Stimulated activated CD8-positive, alpha-beta memory T cell treated with anti-CD3 and anti-CD28 coated beads, Interleukin-7, amount 100 ng/mL, for 4 hours (primary cell): ENCODE results near the gene MRPL23.

Experiments
- DNase-seq, 2 donors: peaks; one replicate each; pipeline ENCODE4 v3.0.0-alpha.2; 2020; ENCODE audit warnings: low read depth in 2 of 2

The MRPL23 gene

GRCh38 chr11:1953489-1954266 lies 6.5 kb downstream of the MRPL23 start:
- no peak for DNase-seq

- DNase-seq, result no peak
Observed at GRCh38 chr11:1958367-1958766, 11.2 kb downstream of the MRPL23 start.

GRCh38 chr11:1959786-1960185 lies 12.7 kb downstream of the MRPL23 start:
- DNase-seq, result no peak

- no peak for DNase-seq
Observed at GRCh38 chr11:1963864-1964263, 16.7 kb downstream of the MRPL23 start.

GRCh38 chr11:1964348-1964747 lies 17.2 kb downstream of the MRPL23 start:
- DNase-seq, result no peak

- DNase-seq, result no peak
Observed at GRCh38 chr11:1964955-1965354, 17.8 kb downstream of the MRPL23 start.

- no peak for DNase-seq
Observed at GRCh38 chr11:1966531-1966930, 19.4 kb downstream of the MRPL23 start.

- DNase-seq, result no peak
Observed at GRCh38 chr11:1967641-1968225, 20.6 kb downstream of the MRPL23 start.

- DNase-seq, result no peak
Observed at GRCh38 chr11:1968454-1969002, 21.4 kb downstream of the MRPL23 start.

- DNase-seq, result no peak
Observed at GRCh38 chr11:1969035-1969434, 21.9 kb downstream of the MRPL23 start.

- no peak for DNase-seq
Observed at GRCh38 chr11:1969776-1970175, 22.6 kb downstream of the MRPL23 start.

- DNase-seq, result no peak
Observed at GRCh38 chr11:1970956-1971355, 23.8 kb downstream of the MRPL23 start.

GRCh38 chr11:1975185-1975584 lies 28.1 kb downstream of the MRPL23 start:
- DNase-seq, result no peak

GRCh38 chr11:1978720-1979473 lies 31.8 kb downstream of the MRPL23 start:
- no peak for DNase-seq

- no peak for DNase-seq
Observed at GRCh38 chr11:1979607-1980006, 32.5 kb downstream of the MRPL23 start.

- no peak for DNase-seq
Observed at GRCh38 chr11:1982873-1983600, 35.9 kb downstream of the MRPL23 start.

GRCh38 chr11:1983601-1983961 lies 36.4 kb downstream of the MRPL23 start:
- DNase-seq, result no peak

GRCh38 chr11:1987024-1987423 lies 39.9 kb downstream of the MRPL23 start:
- DNase-seq, result no peak

- no peak for DNase-seq
Observed at GRCh38 chr11:1988174-1988573, 41.0 kb downstream of the MRPL23 start.

- no peak for DNase-seq
Observed at GRCh38 chr11:1988667-1989317, 41.7 kb downstream of the MRPL23 start.

- DNase-seq, result no peak
Observed at GRCh38 chr11:1989953-1990352, 42.8 kb downstream of the MRPL23 start.
